ENCODE measurements around the gene ERC2.

Gene ERC2

DNA sequence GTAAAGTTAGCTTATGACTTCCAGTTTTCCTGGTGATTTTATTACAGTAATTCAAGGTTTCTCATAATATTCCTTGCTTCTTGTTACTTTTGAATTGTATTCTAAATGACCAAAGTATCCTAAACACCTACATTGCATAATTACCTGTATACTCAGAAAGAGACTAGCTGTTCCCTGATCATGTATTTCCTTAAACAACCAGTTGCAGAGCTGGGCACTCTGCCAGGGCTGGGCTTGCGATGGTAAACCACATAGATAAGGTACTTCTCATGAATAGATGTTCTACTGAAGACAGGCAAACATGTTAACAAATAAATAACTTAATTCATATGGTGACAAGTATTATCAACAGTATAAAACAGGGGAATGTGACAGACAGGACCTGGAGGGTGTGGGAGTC, 838.8 kb downstream of the ERC2 start:
- Histone ChIP-seq H3K36me3 (ENCODE audit: insufficient read depth, low read length) (no peaks in the 10 kb centered on the region), H3K27me3 (ENCODE audit: control insufficient read depth, insufficient read depth, low read length) (no peaks in the 10 kb centered on the region)

DNA sequence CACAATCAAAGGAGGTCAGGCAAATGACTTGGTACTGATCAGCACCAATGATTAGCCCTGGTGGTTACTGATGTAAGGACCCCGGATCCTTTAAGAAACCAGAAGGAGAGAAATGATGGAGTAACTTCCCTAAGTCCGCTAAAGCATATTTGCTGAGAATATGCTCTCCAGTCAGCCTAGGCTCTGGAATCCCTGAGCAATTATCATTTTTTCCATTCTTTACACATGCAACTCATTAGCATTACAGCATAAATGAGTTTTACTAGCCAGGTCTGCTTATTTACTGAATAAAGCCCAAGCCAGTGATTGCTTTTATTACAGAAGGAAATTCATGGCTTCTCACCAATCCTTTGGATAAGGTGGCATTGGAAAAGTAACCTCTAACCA, 842.0 kb downstream of the ERC2 start:
- Histone ChIP-seq H3K36me3 (ENCODE audit: insufficient read depth, low read length) (no peaks in the 10 kb centered on the region), H3K4me1 (ENCODE audit: control insufficient read depth, insufficient read depth, low read length) (peaks cover 33% of the 10 kb centered on the region), H3K4me3 (ENCODE audit: low read length) (no peak overlapping the region), H3K9ac (ENCODE audit: low read depth, low read length) (no peak overlapping the region), H3K9me3 (replicated peaks; ENCODE audit: low read length) (no peaks in the 10 kb centered on the region), H3K27me3 (ENCODE audit: control insufficient read depth, insufficient read depth, low read length) (no peaks in the 10 kb centered on the region), H3K4me2 (ENCODE audit: low read length) (no peak overlapping the region)

More for the DNA sequence above, 838.8 kb downstream of the ERC2 start:
- Histone ChIP-seq H3K9me3 (replicated peaks; ENCODE audit: low read length) (no peaks in the 10 kb centered on the region), H3K4me3 (ENCODE audit: low read length) (no peak overlapping the region), H3K9ac (ENCODE audit: low read depth, low read length) (no peak overlapping the region), H3K4me1 (ENCODE audit: control insufficient read depth, insufficient read depth, low read length) (peaks cover 8% of the 10 kb centered on the region), H3K4me2 (ENCODE audit: low read length) (no peak overlapping the region)

DNA sequence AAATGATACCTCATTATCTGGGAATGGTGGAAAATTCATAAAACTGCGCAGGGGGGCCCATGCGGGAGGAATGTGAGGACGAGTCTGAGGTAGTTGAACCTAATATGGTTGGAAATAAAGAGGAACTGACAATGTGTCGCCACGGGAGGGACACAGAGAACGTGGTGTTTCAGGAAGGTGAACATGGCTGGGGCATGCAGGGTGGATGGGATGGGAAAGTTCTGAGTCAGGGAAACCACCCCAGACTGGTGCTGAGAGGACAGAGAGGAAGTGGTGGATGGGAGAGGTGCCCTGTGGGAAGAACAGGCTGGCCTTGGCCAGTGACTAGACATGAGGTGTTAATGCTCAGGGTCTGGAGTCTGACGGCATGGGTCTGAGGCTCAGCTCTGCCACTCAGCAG, 844.0 kb downstream of the ERC2 start:
- no peaks in the 10 kb centered on the region for H3K27me3 ChIP-seq (ENCODE audit: control insufficient read depth, insufficient read depth, low read length)
- peaks cover 51% of the 10 kb centered on the region for H3K4me1 ChIP-seq (ENCODE audit: control insufficient read depth, insufficient read depth, low read length)
- no peaks in the 10 kb centered on the region for H3K9me3 ChIP-seq (replicated peaks; ENCODE audit: low read length)
- H3K9ac ChIP-seq (ENCODE audit: low read depth, low read length), result no peak overlapping the region
- no peaks in the 10 kb centered on the region for H3K36me3 ChIP-seq (ENCODE audit: insufficient read depth, low read length)
- H3K4me2 ChIP-seq (ENCODE audit: low read length), result no peak overlapping the region
- no peak overlapping the region for H3K4me3 ChIP-seq (ENCODE audit: low read length)

- no peaks in the 10 kb centered on the region for H3K27me3 ChIP-seq (ENCODE audit: control insufficient read depth, insufficient read depth, low read length)
These were observed 844.5 kb downstream of the ERC2 start for GRCh38 chr3:55623786-55624185.

DNA sequence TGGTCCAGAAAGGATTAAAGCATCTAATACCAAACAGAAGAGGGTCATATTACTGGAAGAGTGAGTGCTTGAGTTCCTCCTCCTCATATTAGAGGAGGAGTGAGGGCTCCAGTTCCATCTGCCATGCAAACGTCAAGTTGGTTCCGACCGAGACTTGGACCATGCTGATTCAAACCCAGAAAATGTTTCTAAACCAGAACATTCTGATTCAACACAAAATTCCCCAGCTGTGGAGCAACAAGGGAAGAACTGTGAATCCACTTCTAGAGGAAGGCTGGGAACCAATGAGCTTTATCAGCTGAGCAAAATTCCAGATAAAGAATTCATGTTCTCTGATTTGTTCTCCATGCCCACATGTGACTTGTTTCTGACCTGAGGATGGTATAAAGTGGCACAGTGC, 845.5 kb downstream of the ERC2 start:
- no peaks in the 10 kb centered on the region for H3K27me3 ChIP-seq (ENCODE audit: control insufficient read depth, insufficient read depth, low read length)
- no peak overlapping the region for H3K9ac ChIP-seq (ENCODE audit: low read depth, low read length)
- H3K4me3 ChIP-seq (ENCODE audit: low read length), result no peak overlapping the region
- no peaks in the 10 kb centered on the region for H3K36me3 ChIP-seq (ENCODE audit: insufficient read depth, low read length)
- H3K9me3 ChIP-seq (replicated peaks; ENCODE audit: low read length), result no peaks in the 10 kb centered on the region
- peaks cover 51% of the 10 kb centered on the region for H3K4me1 ChIP-seq (ENCODE audit: control insufficient read depth, insufficient read depth, low read length)
- H3K4me2 ChIP-seq (ENCODE audit: low read length), result peak overlapping the region; percentile 23

More at GRCh38 chr3:55623786-55624185, 844.5 kb downstream of the ERC2 start:
- Histone ChIP-seq H3K9ac (ENCODE audit: low read depth, low read length) (no peak overlapping the region), H3K36me3 (ENCODE audit: insufficient read depth, low read length) (no peaks in the 10 kb centered on the region), H3K4me3 (ENCODE audit: low read length) (no peak overlapping the region), H3K4me2 (ENCODE audit: low read length) (no peak overlapping the region), H3K9me3 (replicated peaks; ENCODE audit: low read length) (no peaks in the 10 kb centered on the region), H3K4me1 (ENCODE audit: control insufficient read depth, insufficient read depth, low read length) (peaks cover 51% of the 10 kb centered on the region)

- no peak overlapping the region for H3K9ac ChIP-seq (ENCODE audit: low read depth, low read length)
- H3K27me3 ChIP-seq (ENCODE audit: control insufficient read depth, insufficient read depth, low read length), result no peaks in the 10 kb centered on the region
- H3K9me3 ChIP-seq (replicated peaks; ENCODE audit: low read length), result no peaks in the 10 kb centered on the region
- H3K4me1 ChIP-seq (ENCODE audit: control insufficient read depth, insufficient read depth, low read length), result peaks cover 51% of the 10 kb centered on the region
- no peak overlapping the region for H3K4me2 ChIP-seq (ENCODE audit: low read length)
- H3K4me3 ChIP-seq (ENCODE audit: low read length), result no peak overlapping the region
- no peaks in the 10 kb centered on the region for H3K36me3 ChIP-seq (ENCODE audit: insufficient read depth, low read length)
These were observed 846.2 kb downstream of the ERC2 start for GRCh38 chr3:55622116-55622515.

- H3K36me3 ChIP-seq (ENCODE audit: insufficient read depth, low read length), result no peaks in the 10 kb centered on the region
- no peak overlapping the region for H3K4me3 ChIP-seq (ENCODE audit: low read length)
- H3K4me2 ChIP-seq (ENCODE audit: low read length), result no peak overlapping the region
- no peaks in the 10 kb centered on the region for H3K9me3 ChIP-seq (replicated peaks; ENCODE audit: low read length)
- no peak overlapping the region for H3K9ac ChIP-seq (ENCODE audit: low read depth, low read length)
- H3K27me3 ChIP-seq (ENCODE audit: control insufficient read depth, insufficient read depth, low read length), result no peaks in the 10 kb centered on the region
- peaks cover 51% of the 10 kb centered on the region for H3K4me1 ChIP-seq (ENCODE audit: control insufficient read depth, insufficient read depth, low read length)
These were observed 846.6 kb downstream of the ERC2 start for GRCh38 chr3:55621648-55622047.

DNA sequence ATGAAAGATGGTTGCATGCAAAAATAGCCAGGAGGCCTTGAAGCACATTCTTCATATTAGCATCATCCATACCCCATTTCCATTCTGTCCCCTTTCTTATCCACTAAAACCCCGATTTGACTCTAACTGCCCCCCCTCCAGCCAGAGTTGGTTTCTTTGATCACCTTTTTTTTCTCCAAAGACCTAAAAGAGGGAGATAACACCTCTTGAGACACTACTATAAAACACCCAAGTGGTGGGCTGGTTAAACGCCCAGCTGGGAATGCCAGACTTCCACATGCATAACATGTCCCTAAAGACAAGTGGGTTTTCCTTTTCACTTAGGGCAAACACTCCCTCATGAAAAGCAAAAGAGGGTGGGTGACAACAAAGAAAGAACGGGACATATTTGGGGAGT, 847.2 kb downstream of the ERC2 start:
- H3K36me3 ChIP-seq (ENCODE audit: insufficient read depth, low read length), result no peaks in the 10 kb centered on the region
- H3K4me3 ChIP-seq (ENCODE audit: low read length), result no peak overlapping the region
- H3K9me3 ChIP-seq (replicated peaks; ENCODE audit: low read length), result no peaks in the 10 kb centered on the region
- H3K4me2 ChIP-seq (ENCODE audit: low read length), result peak overlapping the region; percentile 61
- H3K27me3 ChIP-seq (ENCODE audit: control insufficient read depth, insufficient read depth, low read length), result no peaks in the 10 kb centered on the region
- H3K4me1 ChIP-seq (ENCODE audit: control insufficient read depth, insufficient read depth, low read length), result peaks cover 48% of the 10 kb centered on the region
- no peak overlapping the region for H3K9ac ChIP-seq (ENCODE audit: low read depth, low read length)

DNA sequence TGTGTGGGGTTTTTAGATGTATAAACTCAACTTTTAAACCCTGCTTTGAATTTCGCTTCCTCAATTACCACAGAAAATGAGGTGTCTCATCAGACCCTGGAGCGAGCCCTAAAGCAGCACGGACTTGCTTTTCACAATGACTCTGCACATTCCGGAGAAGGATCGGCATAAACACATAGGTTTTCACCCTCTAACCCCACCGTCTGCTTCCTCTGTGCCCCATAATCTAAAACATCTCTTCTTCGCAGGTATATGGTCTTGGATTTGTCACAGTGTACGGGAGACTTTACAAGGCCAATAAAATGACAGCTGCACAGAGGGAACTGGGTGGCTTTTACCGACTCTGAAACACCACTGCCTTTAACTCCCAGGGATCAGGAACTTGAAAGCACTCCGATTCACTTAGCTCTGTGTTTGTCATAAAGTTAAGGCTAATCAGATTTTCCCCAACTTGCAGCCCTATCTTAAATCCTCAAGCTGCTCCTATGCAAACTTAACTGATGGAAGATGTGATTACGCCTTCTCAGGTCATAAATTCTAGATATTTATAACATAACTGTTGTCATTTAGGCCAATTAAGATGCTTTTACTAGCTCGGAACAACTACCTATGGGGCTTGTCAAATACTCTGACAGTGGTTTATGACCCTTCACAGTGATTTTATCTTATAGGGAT, 847.8 kb downstream of the ERC2 start:
- Histone ChIP-seq H3K9me3 (replicated peaks; ENCODE audit: low read length) (no peaks in the 10 kb centered on the region), H3K4me3 (ENCODE audit: low read length) (peak overlapping the region; percentile 41), H3K36me3 (ENCODE audit: insufficient read depth, low read length) (no peaks in the 10 kb centered on the region), H3K4me2 (ENCODE audit: low read length) (peak overlapping the region; percentile 61), H3K27me3 (ENCODE audit: control insufficient read depth, insufficient read depth, low read length) (no peaks in the 10 kb centered on the region), H3K9ac (ENCODE audit: low read depth, low read length) (peak overlapping the region; percentile 61), H3K4me1 (ENCODE audit: control insufficient read depth, insufficient read depth, low read length) (peaks cover 49% of the 10 kb centered on the region)

GRCh38 chr3:55619046-55619808, 849.0 kb downstream of the ERC2 start:
- no peaks in the 10 kb centered on the region for H3K36me3 ChIP-seq (ENCODE audit: insufficient read depth, low read length)
- H3K27me3 ChIP-seq (ENCODE audit: control insufficient read depth, insufficient read depth, low read length), result no peaks in the 10 kb centered on the region
- H3K4me1 ChIP-seq (ENCODE audit: control insufficient read depth, insufficient read depth, low read length), result peaks cover 52% of the 10 kb centered on the region
- no peak overlapping the region for H3K4me3 ChIP-seq (ENCODE audit: low read length)
- H3K4me2 ChIP-seq (ENCODE audit: low read length), result no peak overlapping the region
- no peak overlapping the region for H3K9ac ChIP-seq (ENCODE audit: low read depth, low read length)
- no peaks in the 10 kb centered on the region for H3K9me3 ChIP-seq (replicated peaks; ENCODE audit: low read length)

GRCh38 chr3:55617385-55617784, 850.9 kb downstream of the ERC2 start:
- Histone ChIP-seq H3K36me3 (ENCODE audit: insufficient read depth, low read length) (no peaks in the 10 kb centered on the region), H3K27me3 (ENCODE audit: control insufficient read depth, insufficient read depth, low read length) (no peaks in the 10 kb centered on the region), H3K9ac (ENCODE audit: low read depth, low read length) (no peak overlapping the region), H3K9me3 (replicated peaks; ENCODE audit: low read length) (no peaks in the 10 kb centered on the region), H3K4me1 (ENCODE audit: control insufficient read depth, insufficient read depth, low read length) (peaks cover 39% of the 10 kb centered on the region), H3K4me3 (ENCODE audit: low read length) (no peak overlapping the region), H3K4me2 (ENCODE audit: low read length) (no peak overlapping the region)

DNA sequence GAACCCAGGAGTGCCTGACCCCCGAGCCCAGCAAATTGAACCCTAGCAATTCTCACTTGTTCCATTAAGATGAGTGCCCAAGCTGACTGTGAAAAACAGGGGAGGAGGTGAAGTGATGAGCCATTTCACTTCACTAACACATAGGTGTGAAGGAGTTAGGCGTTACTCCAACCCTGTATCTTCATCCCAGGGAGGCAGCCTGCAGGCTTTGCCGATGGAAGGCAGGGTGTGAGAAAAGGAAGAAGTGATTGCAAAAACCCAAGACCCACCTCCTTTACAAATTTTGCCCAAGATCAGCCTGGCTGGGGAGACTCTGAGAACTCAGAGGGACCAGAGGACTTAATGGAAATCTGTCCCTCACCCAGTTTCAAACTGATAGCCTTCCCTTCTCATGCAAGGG, 851.5 kb downstream of the ERC2 start:
- Histone ChIP-seq H3K9me3 (replicated peaks; ENCODE audit: low read length) (no peaks in the 10 kb centered on the region), H3K4me1 (ENCODE audit: control insufficient read depth, insufficient read depth, low read length) (peaks cover 33% of the 10 kb centered on the region), H3K9ac (ENCODE audit: low read depth, low read length) (no peak overlapping the region), H3K36me3 (ENCODE audit: insufficient read depth, low read length) (no peaks in the 10 kb centered on the region), H3K4me3 (ENCODE audit: low read length) (no peak overlapping the region), H3K4me2 (ENCODE audit: low read length) (no peak overlapping the region), H3K27me3 (ENCODE audit: control insufficient read depth, insufficient read depth, low read length) (no peaks in the 10 kb centered on the region)
